22Rv1 (cell line): Measurements from ENCODE around the gene NPNT.

Experiments
- CTCF ChIP-seq: fragments of 450-650 bp; IDR thresholded peaks from 2 replicates; pipeline ENCODE4 v1.5.1; 2017; ENCODE audit warnings: mild to moderate bottlenecking
- ZFX ChIP-seq: fragments of 450-650 bp; IDR thresholded peaks from 2 replicates; pipeline ENCODE4 v1.6.1; 2017; ENCODE audit warnings: antibody characterized with exemption, borderline replicate concordance

GRCh38 chr4:105911426-105911825 lies 16.2 kb downstream of the NPNT start:
- TF ChIP-seq CTCF = no peak
- TF ChIP-seq ZFX = no peak
